Prostate gland (tissue), 2 donors: ENCODE results near the gene ZMYND10.

ENCODE experiments used
- CTCF ChIP-seq, 4 experiments: fragments of 200-600 bp in 2 of 4; fragments of 450-650 bp in 2 of 4; sonication (generic) in 2 of 4; IDR thresholded peaks; 1 replicate in 3 of 4; 2 replicates in 1 of 4; pipeline ENCODE4 v1.5.1; 2016 to 2019; ENCODE audit warnings: antibody characterized with exemption in 4 of 4, mild to moderate bottlenecking in 2 of 4, moderate library complexity in 2 of 4
- POLR2AphosphoS5 ChIP-seq: sonication (generic); formaldehyde crosslinking; IDR thresholded peaks from one replicate; pipeline ENCODE4 v1.6.1; 2017; ENCODE audit warnings: antibody characterized with exemption

GRCh38 chr3:50314342-50314741 lies 31.2 kb downstream of the ZMYND10 start:
- TF ChIP-seq CTCF (IDR thresholded peaks at IDR 0.05) = no peak
- no peak for TF ChIP-seq POLR2AphosphoS5
